A549 (cell line): ENCODE measurements around the gene RELN. TPM values are rescaled to one million over a fixed set of nuclear protein-coding genes. Genes with fewer than 3 reads are reported as not detected.

Source experiments
- ATAC-seq, 2 experiments: fragments of 200-7000 bp in 1 of 2; fragments of >200 bp in 1 of 2; cut with Nextera tagmentation in 1 of 2; cut with Tn5 transposase in 1 of 2; 3 replicates each; pipeline versions ENCODE4 v1.8.0 to v1.9.1; 2018 to 2020; ENCODE audit warnings: mild to moderate bottlenecking in 1 of 2, moderate library complexity in 1 of 2
- CTCF ChIA-PET: fragments of 300-600 bp; sonication (Branson Sonifier 250); formaldehyde crosslinking; extraction: SDS; loops from one replicate; lab custom pipeline; 2021; ENCODE audit warnings: antibody characterized with exemption, inconsistent platforms; lab: Yijun Ruan, JAX
- POLR2A ChIA-PET: fragments of 350-600 bp; formaldehyde crosslinking; extraction: SDS; loops from one replicate; lab custom pipeline; 2021; ENCODE audit warnings: antibody characterized with exemption, inconsistent platforms; lab: Yijun Ruan, JAX
- DNase-seq, 2 experiments: peaks; one replicate each; pipeline versions ENCODE4 v3.0.0 to v3.0.0-alpha.2; 2011 to 2016; ENCODE audit warnings: low read depth in 1 of 2, low spot score in 1 of 2
- FAIRE-seq: peaks from 2 replicates; lab custom pipeline; 2011; peaks lifted over from hg19 to GRCh38; lab: Jason Lieb, UNC
- H3K27ac ChIP-seq, 2 experiments: fragments of >200 bp; sonication (Bioruptor Twin); formaldehyde crosslinking; 3 replicates each; pipeline ENCODE4 v1.5.1; 2016 to 2017
- H3K4me1 ChIP-seq: fragments of >200 bp; sonication (Bioruptor Twin); formaldehyde crosslinking; 3 replicates; pipeline ENCODE4 v1.6.1; 2016
- H3K4me2 ChIP-seq: fragments of >200 bp; sonication (Bioruptor Twin); formaldehyde crosslinking; 3 replicates; pipeline ENCODE4 v1.6.1; 2016
- H3K4me3 ChIP-seq: fragments of >200 bp; sonication (Bioruptor Twin); formaldehyde crosslinking; 3 replicates; pipeline ENCODE4 v1.5.1; 2016
- H3K9me3 ChIP-seq: fragments of >200 bp; sonication (Bioruptor Twin); formaldehyde crosslinking; 3 replicates; pipeline ENCODE4 v1.6.1; 2016
- ATOH8 ChIP-seq: fragments of 250-450 bp; sonication (Bioruptor Pico); IDR thresholded peaks from 2 replicates; pipeline ENCODE4 v1.5.0; 2020; ENCODE audit warnings: low read depth, mild to moderate bottlenecking, moderate library complexity
- BCL3 ChIP-seq: fragments of >200 bp; sonication (Bioruptor Twin); formaldehyde crosslinking; IDR thresholded peaks from 3 replicates; pipeline ENCODE4 v1.6.1; 2016
- BHLHE40 ChIP-seq: IDR thresholded peaks from 2 replicates; pipeline ENCODE4 v1.6.1; 2012; ENCODE audit warnings: low read depth, low read length, inconsistent platforms
- CBX2 ChIP-seq: fragments of 200-600 bp; sonication (generic); IDR thresholded peaks from 2 replicates; pipeline ENCODE4 v1.6.1; 2016; ENCODE audit warnings: low read depth, mild to moderate bottlenecking, borderline replicate concordance
- CBX8 ChIP-seq: fragments of 200-600 bp; sonication (generic); IDR thresholded peaks from 2 replicates; pipeline ENCODE4 v1.6.1; 2016
- CTCF ChIP-seq: fragments of >200 bp; sonication (Bioruptor Twin); formaldehyde crosslinking; IDR thresholded peaks from 3 replicates; pipeline ENCODE4 v1.5.1; 2016
- FOSB ChIP-seq: fragments of 250-450 bp; sonication (Bioruptor Pico); IDR thresholded peaks from 2 replicates; pipeline ENCODE4 v1.5.0; 2020; ENCODE audit warnings: mild to moderate bottlenecking, moderate library complexity
- FOSL2 ChIP-seq, 2 experiments: fragments of 450-650 bp in 1 of 2; fragments of >200 bp in 1 of 2; sonication (Bioruptor Twin) in 1 of 2; formaldehyde crosslinking; IDR thresholded peaks; 2 replicates each; pipeline versions ENCODE4 v1.5.0 to v1.6.1; 2016 to 2020; ENCODE audit warnings: mild to moderate bottlenecking in 1 of 2, moderate library complexity in 1 of 2
- GATA3 ChIP-seq: IDR thresholded peaks from 2 replicates; pipeline ENCODE4 v1.6.1; 2012; ENCODE audit warnings: borderline replicate concordance
- HEYL ChIP-seq: fragments of 250-450 bp; sonication (Bioruptor Pico); IDR thresholded peaks from 2 replicates; pipeline ENCODE4 v1.8.0; 2021; ENCODE audit warnings: mild to moderate bottlenecking, moderate library complexity
- HOXB5 ChIP-seq: fragments of 250-450 bp; sonication (Bioruptor Pico); IDR thresholded peaks from 2 replicates; pipeline ENCODE4 v1.5.0; 2020; ENCODE audit warnings: mild to moderate bottlenecking, moderate library complexity
- JUNB ChIP-seq: fragments of >200 bp; sonication (Bioruptor Twin); formaldehyde crosslinking; IDR thresholded peaks from 2 replicates; pipeline ENCODE4 v1.6.1; 2016
- MAFK ChIP-seq: fragments of 450-650 bp; IDR thresholded peaks from 2 replicates; pipeline ENCODE4 v1.6.1; 2014; ENCODE audit not compliant: partially characterized antibody
- NPAS2 ChIP-seq: fragments of 250-450 bp; sonication (Bioruptor Pico); IDR thresholded peaks from 2 replicates; pipeline ENCODE4 v1.8.0; 2022; ENCODE audit warnings: mild to moderate bottlenecking, moderate library complexity, borderline replicate concordance
- POLR2AphosphoS2 ChIP-seq: conservative IDR thresholded peaks from 2 replicates; pipeline ENCODE4 v1.6.1; 2012; ENCODE audit warnings: low read length, improper control_type of control experiment, inconsistent platforms
- REST ChIP-seq: fragments of 200-600 bp; sonication (generic); IDR thresholded peaks from 2 replicates; pipeline ENCODE4 v1.6.1; 2016; ENCODE audit warnings: antibody characterized with exemption, mild to moderate bottlenecking, moderate library complexity
- SMC3 ChIP-seq: fragments of >200 bp; sonication (Bioruptor Twin); formaldehyde crosslinking; IDR thresholded peaks from 3 replicates; pipeline ENCODE4 v1.6.1; 2018; ENCODE audit warnings: inconsistent platforms
- TFCP2L1 ChIP-seq: fragments of 250-450 bp; sonication (Bioruptor Pico); IDR thresholded peaks from 2 replicates; pipeline ENCODE4 v1.5.0; 2021; ENCODE audit warnings: mild to moderate bottlenecking
- TP53 ChIP-seq: fragments of 250-450 bp; sonication (Bioruptor Pico); IDR thresholded peaks from 2 replicates; pipeline ENCODE4 v1.5.0; 2021; ENCODE audit warnings: mild to moderate bottlenecking, moderate library complexity
- USF2 ChIP-seq: fragments of 450-650 bp; IDR thresholded peaks from 2 replicates; pipeline ENCODE4 v1.6.1; 2014; ENCODE audit warnings: antibody characterized with exemption
- ZNF302 ChIP-seq: fragments of 250-450 bp; sonication (Bioruptor Pico); IDR thresholded peaks from 2 replicates; pipeline ENCODE4 v1.9.0; 2021; ENCODE audit warnings: inconsistent platforms, mild to moderate bottlenecking, moderate library complexity
- ZSCAN20 ChIP-seq: fragments of 250-450 bp; sonication (Bioruptor Pico); IDR thresholded peaks from 2 replicates; pipeline ENCODE4 v1.8.0; 2022; ENCODE audit warnings: mild to moderate bottlenecking, moderate library complexity
- WGBS: methylation state at CpG from one replicate; pipeline ENCODE4 v1.1.6; 2017; ENCODE audit errors: missing lambda C conversion rate; 5-methylcytosine and 5-hydroxymethylcytosine counted together
- polyA plus RNA-seq, 4 experiments: library from polyadenylated mRNA; depleted of rRNA in 3 of 4; stranded (reverse); fragments of >200 nt; fragmentation: RNase III in 1 of 4; extraction: RNeasy Plus Mini Kit Qiagen cat#74134 plus additional on column Dnase treatment in 1 of 4; gene quantifications; 2 replicates in 3 of 4; 3 replicates in 1 of 4; pipeline ENCODE4 v1.2.3, GENCODE V29; 2011 to 2017

RELN gene
- polyA plus RNA-seq, 2 of the 4 experiments (the other 2 are of a cell fraction) = not detected

- no peak for ATAC-seq
- Histone ChIP-seq H3K4me3 (no peak overlapping the region), H3K27ac (no peak overlapping the region), H3K4me2 (no peak overlapping the region), H3K9me3 (no peaks in the 10 kb centered on the region), H3K4me1 (no peaks in the 10 kb centered on the region)
- FAIRE-seq = no peak
- ChIA-PET CTCF (no interaction called here), POLR2A (no interaction called here)
- DNase-seq = no peak
- 41% methylated on average over 1 of the region's 1 CpG for WGBS
- TF ChIP-seq SMC3 (no peak), NPAS2 (no peak), TP53 (CRISPR knock-in tag) (no peak), CTCF (no peak), ZNF302 (no peak), TFCP2L1 (CRISPR knock-in tag) (no peak)
Observed at GRCh38 chr7:103592187-103592586, 397.3 kb downstream of the RELN start.

- POLR2A ChIA-PET = no interaction called here
- DNase-seq (no peak), FAIRE-seq (no peak), ATAC-seq (no peak)
- no peak overlapping the region for H3K4me3 ChIP-seq
- no peaks in the 10 kb centered on the region for H3K4me1 ChIP-seq
- 34% methylated on average over 2 of the region's 2 CpGs for WGBS
- H3K4me2 ChIP-seq = no peak overlapping the region
- no peak for TF ChIP-seq REST
- TF ChIP-seq HEYL (CRISPR knock-in tag) = no peak
- H3K27ac ChIP-seq = no peak overlapping the region
- CTCF ChIA-PET = no interaction called here
- no peaks in the 10 kb centered on the region for H3K9me3 ChIP-seq
Observed at GRCh38 chr7:103580031-103580430, 409.4 kb downstream of the RELN start.

GRCh38 chr7:103577059-103577458, 412.4 kb downstream of the RELN start:
- Histone ChIP-seq H3K4me1 (no peaks in the 10 kb centered on the region), H3K27ac (no peak overlapping the region), H3K4me3 (no peak overlapping the region), H3K9me3 (no peaks in the 10 kb centered on the region), H3K4me2 (no peak overlapping the region)
- FAIRE-seq (no peak), DNase-seq (no peak), ATAC-seq (no peak)
- CTCF ChIA-PET = interaction anchor here (0.7 kb wide), 1 partner anchor 440 kb away, joined by 3 read pairs; no protein-coding TSS in a partner anchor
- POLR2A ChIA-PET = no interaction called here
- 56% methylated on average over 2 of the region's 2 CpGs for WGBS
- TF ChIP-seq CBX8 (no peak), BCL3 (no peak), BHLHE40 (no peak), ZSCAN20 (no peak), FOSL2 (IDR thresholded peaks at IDR 0.05) (no peak), FOSL2 (CRISPR knock-in tag; IDR thresholded peaks at IDR 0.05) (no peak), JUNB (no peak), TFCP2L1 (CRISPR knock-in tag) (no peak), MAFK (no peak), FOSB (CRISPR knock-in tag) (no peak), CBX2 (no peak), CTCF (no peak), ATOH8 (CRISPR knock-in tag) (no peak), HEYL (CRISPR knock-in tag) (no peak), TP53 (CRISPR knock-in tag) (no peak), POLR2AphosphoS2 (no peak), HOXB5 (no peak), GATA3 (no peak), USF2 (no peak)
